Breast epithelium (tissue), 4 donors: ENCODE measurements around the gene CENPP. TPM values are rescaled to one million over a fixed set of nuclear protein-coding genes. Genes with fewer than 3 reads are reported as not detected.

Experiments
- DNase-seq, 2 donors: peaks; one replicate each; pipeline ENCODE4 v3.0.0-alpha.2; 2019; ENCODE audit warnings: low spot score in 2 of 2
- H3K27ac ChIP-seq, 2 donors: fragments of 200-600 bp; sonication (generic) in 1 of 2; one replicate each; pipeline ENCODE4 v1.5.1; 2016 to 2019; ENCODE audit warnings: mild to moderate bottlenecking in 1 of 2
- H3K27me3 ChIP-seq, 2 donors: fragments of 200-600 bp; sonication (generic) in 1 of 2; one replicate each; pipeline versions ENCODE4 v1.5.1 to v1.6.0; 2017 to 2019; ENCODE audit warnings: control low read depth in 1 of 2, mild to moderate bottlenecking in 1 of 2
- H3K36me3 ChIP-seq: fragments of 200-600 bp; one replicate; pipeline ENCODE4 v1.5.1; 2019
- H3K4me1 ChIP-seq, 2 donors: fragments of 200-600 bp; sonication (generic); one replicate each; pipeline ENCODE4 v1.5.1; 2016 to 2019; ENCODE audit warnings: control low read depth in 1 of 2
- H3K4me3 ChIP-seq, 3 donors: fragments of 200-600 bp; sonication (generic); 1 replicate in 2 of 3; 2 replicates in 1 of 3; pipeline ENCODE4 v1.5.1; 2016 to 2019; ENCODE audit warnings: mild to moderate bottlenecking in 3 of 3, moderate library complexity in 2 of 3
- H3K9me3 ChIP-seq, 2 donors: fragments of 200-600 bp; sonication (generic) in 1 of 2; one replicate each; pipeline ENCODE4 v1.5.1; 2016 to 2019; ENCODE audit warnings: control low read depth in 1 of 2
- CTCF ChIP-seq, 3 donors: fragments of 450-650 bp; IDR thresholded peaks; one replicate each; pipeline ENCODE4 v1.5.1; 2016 to 2017; ENCODE audit warnings: antibody characterized with exemption in 3 of 3, mild to moderate bottlenecking in 3 of 3, moderate library complexity in 3 of 3
- POLR2A ChIP-seq: fragments of 450-650 bp; IDR thresholded peaks from one replicate; pipeline ENCODE4 v1.6.1; 2016; ENCODE audit warnings: antibody characterized with exemption, mild to moderate bottlenecking, moderate library complexity
- POLR2AphosphoS5 ChIP-seq, 3 donors: sonication (generic); formaldehyde crosslinking; IDR thresholded peaks; one replicate each; pipeline ENCODE4 v1.6.1; 2017; ENCODE audit warnings: antibody characterized with exemption in 3 of 3
- intact Hi-C: fragments of 100-400 bp; cut with DNase I; formaldehyde crosslinking; loops from one replicate; pipeline ENCODE4 v1.15.1; 2023; ENCODE audit warnings: low total_unique reads
- total RNA-seq, 3 donors: library from RNA; depleted of rRNA; stranded (reverse); fragments of >200 nt; gene quantifications; one replicate each; pipeline ENCODE4 v1.1.0, GENCODE V29; 2016

The CENPP gene
- total RNA-seq: 1 to 10 TPM; 3.9 to 6.1 (median 4.5) TPM

GRCh38 chr9:92325269-92325990, at the start of gene CENPP, which contains the start of gene NOL8:
TSS of gene CENPP (plus strand) at chr9:92325953.
TSS of gene NOL8 (minus strand) at chr9:92325350. CDS start at chr9:92324161, 1,189 bp downstream.
- intact Hi-C loops: loop anchor here (5.0 kb wide), 1 partner anchor 312 kb away; no protein-coding TSS in a partner anchor
- peak within 1 kb of the TSS; percentile 77 to 84 (median 84) for H3K4me3 ChIP-seq
- no peaks in the 10 kb centered on the region for H3K9me3 ChIP-seq
- H3K36me3 ChIP-seq: no peaks in the 10 kb centered on the region
- peak; percentile 71 to 79 for DNase-seq
- H3K27ac ChIP-seq: peak within 1 kb of the TSS; percentile 98
- TF ChIP-seq CTCF (IDR thresholded peaks at IDR 0.05) (peak in 1 of 3 donors; percentile 17), POLR2AphosphoS5 (IDR thresholded peaks at IDR 0.05) (peak; percentile 59 to 85 (median 79)), POLR2A (peak; percentile 10)
- H3K27me3 ChIP-seq: no peaks in the 10 kb centered on the region
- H3K4me1 ChIP-seq: peaks cover 0 to 4% of the 10 kb centered on the region in 2 donors

GRCh38 chr9:92276331-92277032, 49.3 kb upstream of the CENPP start:
- no peaks in the 10 kb centered on the region for H3K27me3 ChIP-seq
- no peak overlapping the region for H3K4me3 ChIP-seq
- H3K9me3 ChIP-seq: no peaks in the 10 kb centered on the region
- no peak for TF ChIP-seq CTCF (IDR thresholded peaks at IDR 0.05)
- no peak overlapping the region for H3K27ac ChIP-seq
- intact Hi-C loops: no loop called here
- DNase-seq: no peak
- no peaks in the 10 kb centered on the region for H3K4me1 ChIP-seq
- no peaks in the 10 kb centered on the region for H3K36me3 ChIP-seq

DNA sequence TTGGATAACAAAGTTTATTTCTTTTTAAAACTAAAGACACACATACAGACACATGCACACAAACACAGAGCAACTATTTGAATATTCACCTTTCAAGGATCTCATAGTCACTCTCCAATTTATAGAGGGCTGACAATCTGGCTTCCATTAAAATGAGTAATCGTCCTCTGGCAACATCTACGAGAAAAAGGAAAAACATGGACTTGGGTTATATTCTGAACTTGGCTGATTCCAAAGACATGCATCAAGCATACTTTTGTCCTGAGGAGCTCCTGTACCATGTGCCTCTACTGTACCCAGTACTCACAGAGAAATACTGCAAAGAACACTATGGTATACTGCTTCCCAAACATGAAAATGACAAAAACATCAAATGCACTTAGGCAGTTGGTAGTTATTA, 47.6 kb upstream of the CENPP start:
- Histone ChIP-seq H3K9me3 (no peaks in the 10 kb centered on the region), H3K4me3 (no peak overlapping the region), H3K4me1 (no peaks in the 10 kb centered on the region), H3K27ac (no peak overlapping the region), H3K36me3 (no peaks in the 10 kb centered on the region), H3K27me3 (no peaks in the 10 kb centered on the region)
- no peak for DNase-seq
- TF ChIP-seq POLR2AphosphoS5 (IDR thresholded peaks at IDR 0.05) (no peak), POLR2A (no peak), CTCF (IDR thresholded peaks at IDR 0.05) (no peak)
- intact Hi-C loops: no loop called here

- intact Hi-C loops: no loop called here
- Histone ChIP-seq H3K27ac (no peak overlapping the region), H3K36me3 (no peaks in the 10 kb centered on the region), H3K27me3 (no peaks in the 10 kb centered on the region), H3K9me3 (no peaks in the 10 kb centered on the region), H3K4me3 (no peak overlapping the region), H3K4me1 (no peaks in the 10 kb centered on the region)
- TF ChIP-seq CTCF (IDR thresholded peaks at IDR 0.05) (no peak), POLR2AphosphoS5 (IDR thresholded peaks at IDR 0.05) (no peak), POLR2A (no peak)
- DNase-seq: no peak
Measured at GRCh38 chr9:92279302-92279701, 46.5 kb upstream of the CENPP start.
